Pulmonary artery endothelial cell (primary cell): ENCODE data around the gene UQCRHL. TPM values are rescaled to one million over a fixed set of nuclear protein-coding genes. Genes with fewer than 3 reads are reported as not detected.
"Not testable (repeated sequence)": the region's sequence is repeated elsewhere in the genome, so short reads cannot be mapped to it uniquely, and the experiment has no call there.

Source experiments
- DNase-seq: peaks from one replicate; pipeline ENCODE4 v3.0.0-alpha.2; 2011; ENCODE audit warnings: low read depth, low spot score
- total RNA-seq: library from RNA; depleted of rRNA; stranded (reverse); fragments of >200 nt; gene quantifications from 2 replicates; pipeline ENCODE4 v1.2.3, GENCODE V29; 2014

Gene UQCRHL
- total RNA-seq, 1 donor from 2014 or later = 4.7 TPM

- DNase-seq = peak; percentile 95
Measured at GRCh38 chr1:15835741-15836510, 28.5 kb upstream of the UQCRHL start.

- DNase-seq = no peak
Measured at GRCh38 chr1:15835205-15835740, 27.8 kb upstream of the UQCRHL start.

- peak; percentile 85 for DNase-seq
Measured at GRCh38 chr1:15834406-15835204, 27.2 kb upstream of the UQCRHL start.

GRCh38 chr1:15833842-15834405 lies 26.5 kb upstream of the UQCRHL start:
- no peak for DNase-seq

- no peak for DNase-seq
Measured at GRCh38 chr1:15833069-15833679, 25.7 kb upstream of the UQCRHL start.

GRCh38 chr1:15830258-15830657 lies 22.8 kb upstream of the UQCRHL start:
- DNase-seq = no peak

- not testable (repeated sequence) for DNase-seq
Measured at GRCh38 chr1:15828931-15829330, 21.5 kb upstream of the UQCRHL start.

- DNase-seq = not testable (repeated sequence)
Measured at GRCh38 chr1:15827567-15827966, 20.1 kb upstream of the UQCRHL start.

- no peak for DNase-seq
Measured at GRCh38 chr1:15826810-15827507, 19.5 kb upstream of the UQCRHL start.

GRCh38 chr1:15825800-15826199 lies 18.4 kb upstream of the UQCRHL start:
- DNase-seq = no peak

- no peak for DNase-seq
Measured at GRCh38 chr1:15820478-15820877, 13.0 kb upstream of the UQCRHL start.

- no peak for DNase-seq
Measured at GRCh38 chr1:15816674-15817073, 9.2 kb upstream of the UQCRHL start.

GRCh38 chr1:15810073-15810472 lies 2.6 kb upstream of the UQCRHL start:
- no peak for DNase-seq

GRCh38 chr1:15808955-15809354 lies 1.5 kb upstream of the UQCRHL start:
- no peak for DNase-seq

- DNase-seq = no peak
Measured at GRCh38 chr1:15807121-15807520, 328 bp downstream of the UQCRHL start.

- DNase-seq = no peak
Measured at GRCh38 chr1:15804060-15804459, 3.4 kb downstream of the UQCRHL start.

- DNase-seq = no peak
Measured at GRCh38 chr1:15803380-15803779, 4.1 kb downstream of the UQCRHL start.

- no peak for DNase-seq
Measured at GRCh38 chr1:15802234-15802965, 5.0 kb downstream of the UQCRHL start.

- no peak for DNase-seq
Measured at GRCh38 chr1:15799928-15800835, 7.3 kb downstream of the UQCRHL start.
